Ectodermal cell (in vitro differentiated cells): ENCODE data around the gene BAX.

Source experiments
- H3K27ac ChIP-seq: 2 replicates; pipeline ENCODE4 v1.7.0; 2013; ENCODE audit warnings: mild to moderate bottlenecking, low read depth, low read length; ENCODE audit not compliant: insufficient read depth, poor library complexity, severe bottlenecking
- H3K27me3 ChIP-seq: 2 replicates; pipeline ENCODE4 v1.7.0; 2013; ENCODE audit warnings: mild to moderate bottlenecking, low read length; ENCODE audit not compliant: insufficient read depth, control insufficient read depth, poor library complexity, severe bottlenecking
- H3K36me3 ChIP-seq: one replicate; pipeline ENCODE4 v1.7.0; 2013; ENCODE audit warnings: low read length; ENCODE audit not compliant: control insufficient read depth, insufficient read depth
- H3K4me1 ChIP-seq: one replicate; pipeline ENCODE4 v1.7.0; 2013; ENCODE audit warnings: low read length; ENCODE audit not compliant: control insufficient read depth, insufficient read depth
- H3K4me3 ChIP-seq: 2 replicates; pipeline ENCODE4 v1.7.0; 2013; ENCODE audit warnings: low read depth, low read length, control low read depth; ENCODE audit not compliant: insufficient read depth
- H3K9me3 ChIP-seq: 2 replicates; pipeline ENCODE4 v1.7.0; 2013; ENCODE audit warnings: mild to moderate bottlenecking, low read length, moderate library complexity; ENCODE audit not compliant: control insufficient read depth
- WGBS, 2 experiments: methylation state at CpG; one replicate each; pipeline ENCODE4 v1.1.7; 2013; ENCODE audit warnings: missing lambda C conversion rate in 2 of 2; 5-methylcytosine and 5-hydroxymethylcytosine counted together

Gene BAX

DNA sequence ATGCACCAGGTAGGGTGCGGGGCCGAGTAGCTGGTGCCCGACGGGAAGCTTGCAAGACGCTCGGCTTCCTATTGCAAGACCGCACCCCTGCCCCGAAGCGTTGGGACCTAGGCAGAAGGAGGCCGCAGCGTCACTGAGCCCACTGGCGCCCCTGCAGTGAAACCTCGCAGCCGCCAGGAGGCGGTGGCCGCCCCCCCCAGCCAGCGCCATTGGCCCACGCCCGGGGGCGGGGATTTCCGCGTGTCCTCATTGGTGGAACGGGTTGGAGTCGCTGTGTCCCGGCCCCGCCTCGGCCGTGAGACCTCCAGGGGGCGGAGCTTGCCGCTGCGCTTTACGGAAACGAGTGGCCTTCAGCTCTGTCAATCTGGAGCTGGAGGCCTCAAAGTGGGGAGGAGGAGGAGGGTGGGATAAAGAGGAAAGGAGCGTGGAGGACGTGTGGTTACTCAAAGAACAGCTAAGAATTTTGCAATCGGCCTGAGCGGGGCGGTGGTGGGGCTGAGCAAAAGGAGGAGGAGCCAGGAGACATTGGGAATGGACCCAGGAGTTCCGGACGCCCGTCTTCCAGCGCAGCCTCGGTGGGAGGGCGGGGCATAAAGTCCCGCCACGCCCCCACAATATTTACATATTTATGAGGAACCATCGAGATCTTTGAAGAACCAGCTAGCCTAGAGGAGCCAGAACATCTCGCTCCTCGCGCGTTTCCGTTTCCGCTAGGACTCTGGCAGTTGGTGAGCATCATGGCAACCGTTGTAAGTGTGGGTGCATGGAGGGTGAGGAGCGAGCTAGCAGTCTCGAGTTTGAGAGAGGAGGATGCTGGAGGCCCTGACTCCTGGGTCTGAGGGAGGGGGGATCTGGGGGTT, 38.7 kb downstream of the BAX start, which contains the start of the genes GYS1 and RUVBL2:
Gene GYS1 (minus strand): TSS at position 135 of the 860 bp plus-strand sequence. CDS start 197 bp downstream, outside the sequence.
Gene RUVBL2 (plus strand): TSS at position 713 of the 860 bp plus-strand sequence. CDS start 25 bp downstream, at position 738.
- WGBS, 2 experiments = 0 to 1% methylated on average over 56 of the region's 56 CpGs
- no peaks in the 10 kb centered on the region for H3K27me3 ChIP-seq
- H3K36me3 ChIP-seq = peaks cover 3% of the 10 kb centered on the region
- H3K27ac ChIP-seq = peak within 1 kb of the TSS; percentile 71
- H3K4me3 ChIP-seq = peak within 1 kb of the TSS; percentile 73
- H3K9me3 ChIP-seq = no peaks in the 10 kb centered on the region
- peaks cover 17% of the 10 kb centered on the region for H3K4me1 ChIP-seq

DNA sequence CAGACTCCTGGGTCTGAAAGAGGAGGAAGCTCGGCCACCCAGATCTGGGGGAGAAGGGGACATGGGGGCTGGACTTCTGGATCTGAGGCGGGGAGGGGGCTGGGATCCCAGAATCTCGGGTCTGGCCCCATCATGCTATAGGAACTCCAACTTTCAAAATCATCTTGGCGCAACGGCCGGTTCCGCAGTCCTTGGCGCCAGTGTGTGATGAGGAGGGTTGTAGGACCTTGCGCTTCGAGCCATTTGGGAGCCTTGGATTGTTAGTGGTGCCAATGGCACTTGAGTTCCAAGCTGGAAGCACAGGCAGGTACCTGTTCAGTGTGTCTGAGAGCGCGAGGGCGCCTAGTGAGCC, 39.3 kb downstream of the BAX start:
- Histone ChIP-seq H3K4me3 (peak overlapping the region; percentile 73), H3K27me3 (no peaks in the 10 kb centered on the region), H3K4me1 (peaks cover 17% of the 10 kb centered on the region), H3K36me3 (no peaks in the 10 kb centered on the region), H3K9me3 (no peaks in the 10 kb centered on the region), H3K27ac (no peak overlapping the region)
- WGBS, 2 experiments = 4% methylated on average over 13 of the region's 13 CpGs

DNA sequence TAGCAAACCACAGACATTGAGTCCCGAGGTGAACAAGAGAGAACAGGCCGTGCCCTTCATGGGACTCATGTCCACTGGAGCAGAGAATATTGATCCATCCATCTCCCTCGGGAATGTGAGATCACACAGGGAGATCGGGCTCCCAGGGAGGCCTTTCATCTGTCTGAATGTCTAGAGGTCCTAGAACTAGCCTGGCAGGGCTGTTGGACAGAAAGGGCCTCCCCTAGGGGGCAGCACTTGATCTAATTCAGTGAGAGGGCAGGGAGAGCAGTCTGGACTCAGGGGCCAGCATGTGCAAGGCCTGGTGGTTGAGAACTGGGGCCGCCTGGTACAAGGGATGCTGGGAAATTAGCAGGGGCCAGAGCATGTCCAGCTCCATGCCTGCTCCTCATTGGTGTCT, 43.3 kb downstream of the BAX start:
- no peaks in the 10 kb centered on the region for H3K9me3 ChIP-seq
- no peaks in the 10 kb centered on the region for H3K36me3 ChIP-seq
- H3K4me3 ChIP-seq = no peak overlapping the region
- WGBS, 2 experiments = 86 to 88% methylated on average over 5 of the region's 5 CpGs
- H3K27me3 ChIP-seq = no peaks in the 10 kb centered on the region
- H3K4me1 ChIP-seq = peaks cover 7% of the 10 kb centered on the region
- H3K27ac ChIP-seq = no peak overlapping the region

DNA sequence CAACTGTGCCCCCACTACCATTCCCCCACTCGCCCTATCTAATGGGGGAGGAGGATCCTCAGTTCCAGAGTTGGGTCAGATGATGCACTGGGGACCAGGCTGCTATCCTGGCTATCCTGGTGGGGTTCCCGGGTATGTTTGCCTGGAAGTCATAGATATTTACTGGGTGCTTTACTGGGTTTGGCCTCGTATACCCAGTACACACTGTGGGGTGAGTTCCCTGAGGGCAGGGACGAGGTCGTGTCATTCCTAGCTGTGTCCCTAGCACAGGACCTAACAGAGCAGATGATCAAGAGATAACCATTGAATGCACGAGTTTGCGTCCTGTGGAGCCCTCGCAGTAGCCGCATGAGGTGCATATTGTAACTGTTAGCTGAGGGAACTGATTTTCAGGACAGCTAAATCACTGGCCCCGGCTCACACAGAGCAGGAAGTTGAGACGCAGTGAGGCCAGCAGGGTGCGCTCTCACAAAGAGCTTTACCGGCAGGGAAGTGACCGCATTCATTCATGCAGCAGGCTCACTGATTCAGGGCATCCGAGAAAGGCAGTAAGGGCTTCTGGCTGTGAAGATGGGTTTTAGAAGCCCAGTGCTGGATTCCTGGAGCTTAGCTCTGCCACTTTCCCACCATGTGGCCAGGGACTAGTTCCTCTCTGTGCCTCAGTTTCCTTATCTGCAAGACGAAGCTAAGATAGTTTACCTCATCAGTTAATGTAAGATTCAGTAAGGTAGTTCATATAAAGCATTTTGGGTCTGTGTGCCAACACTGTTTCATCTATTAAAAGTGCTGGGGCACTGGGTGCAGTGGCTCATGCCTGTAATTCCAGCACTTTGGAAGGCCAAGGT, 45.0 kb downstream of the BAX start:
- Histone ChIP-seq H3K27ac (no peak overlapping the region), H3K27me3 (no peaks in the 10 kb centered on the region), H3K36me3 (peaks cover 7% of the 10 kb centered on the region), H3K9me3 (no peaks in the 10 kb centered on the region), H3K4me3 (no peak overlapping the region), H3K4me1 (peaks cover 1% of the 10 kb centered on the region)
- 46 to 48% methylated on average over 15 to 16 of the region's 16 CpGs for WGBS, 2 experiments

DNA sequence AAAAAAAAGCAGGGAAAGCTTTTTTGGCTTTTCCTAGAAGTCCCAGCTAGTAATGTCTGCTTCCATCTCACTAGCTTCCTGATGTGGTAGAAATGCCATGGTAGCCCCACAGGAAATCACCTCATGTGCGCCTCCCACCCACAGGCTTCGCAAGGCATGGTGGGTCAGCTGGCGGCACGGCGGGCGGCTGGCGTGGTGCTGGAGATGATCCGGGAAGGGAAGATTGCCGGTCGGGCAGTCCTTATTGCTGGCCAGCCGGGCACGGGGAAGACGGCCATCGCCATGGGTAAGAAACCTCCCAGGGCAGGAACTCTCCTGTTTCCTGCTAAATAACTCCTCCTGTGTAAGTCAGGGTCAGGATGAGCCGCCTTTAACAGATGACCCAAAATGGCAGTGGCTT, 49.5 kb downstream of the BAX start:
- Histone ChIP-seq H3K9me3 (no peaks in the 10 kb centered on the region), H3K36me3 (peaks cover 21% of the 10 kb centered on the region), H3K27ac (no peak overlapping the region), H3K4me1 (no peaks in the 10 kb centered on the region), H3K27me3 (no peaks in the 10 kb centered on the region), H3K4me3 (no peak overlapping the region)
- WGBS, 2 experiments = 96 to 98% methylated on average over 15 of the region's 15 CpGs

DNA sequence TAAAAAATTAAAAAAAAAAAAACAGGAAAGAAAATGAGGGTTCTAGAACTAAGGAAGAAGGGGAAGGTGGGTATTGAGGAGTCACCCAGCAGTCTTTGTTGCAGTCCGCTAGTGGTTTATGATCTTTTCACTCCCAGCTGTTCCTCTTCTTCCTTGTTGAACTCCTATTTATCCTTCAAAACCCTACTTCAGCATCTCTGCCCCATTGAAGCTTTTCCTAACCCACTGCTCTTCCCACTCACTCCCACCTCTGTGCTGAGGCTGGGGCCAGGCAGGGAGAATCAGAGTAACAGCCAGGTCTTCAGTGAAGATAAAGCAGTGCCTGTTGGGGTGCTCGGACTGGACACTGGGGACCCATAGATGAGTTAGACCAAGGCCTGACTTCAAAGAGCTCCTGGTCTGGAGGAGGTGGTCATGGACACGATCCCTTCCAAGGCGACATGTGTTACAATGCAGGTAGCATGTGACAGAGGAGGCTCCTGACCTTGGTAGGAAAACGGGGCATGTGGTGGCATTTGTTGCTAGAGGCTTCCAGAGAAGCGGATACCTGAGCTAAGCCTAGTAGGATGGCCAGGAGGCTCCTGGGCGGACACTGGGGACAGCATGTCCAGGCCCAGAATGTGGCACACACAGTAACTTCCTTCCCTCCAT, 50.4 kb downstream of the BAX start:
- no peak overlapping the region for H3K27ac ChIP-seq
- H3K36me3 ChIP-seq = peaks cover 21% of the 10 kb centered on the region
- H3K9me3 ChIP-seq = no peaks in the 10 kb centered on the region
- 94 to 98% methylated on average over 7 of the region's 7 CpGs for WGBS, 2 experiments
- H3K27me3 ChIP-seq = no peaks in the 10 kb centered on the region
- no peaks in the 10 kb centered on the region for H3K4me1 ChIP-seq
- H3K4me3 ChIP-seq = no peak overlapping the region

DNA sequence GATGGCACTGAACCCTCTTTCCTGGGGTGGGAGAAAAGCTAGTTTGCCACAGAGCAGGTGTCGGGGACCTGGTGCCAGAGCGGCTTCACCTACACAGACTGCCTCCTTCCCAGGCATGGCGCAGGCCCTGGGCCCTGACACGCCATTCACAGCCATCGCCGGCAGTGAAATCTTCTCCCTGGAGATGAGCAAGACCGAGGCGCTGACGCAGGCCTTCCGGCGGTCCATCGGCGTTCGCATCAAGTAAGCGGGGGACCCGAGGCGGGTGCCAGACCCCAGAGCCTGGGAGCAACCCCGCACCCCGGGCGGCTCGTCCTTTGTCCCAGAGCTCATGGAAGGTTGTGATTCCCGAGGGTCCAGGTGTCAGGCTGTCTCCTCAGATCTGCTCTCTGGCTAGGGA, 52.2 kb downstream of the BAX start:
- Histone ChIP-seq H3K27me3 (no peaks in the 10 kb centered on the region), H3K27ac (no peak overlapping the region), H3K36me3 (peaks cover 30% of the 10 kb centered on the region), H3K4me1 (no peaks in the 10 kb centered on the region), H3K4me3 (no peak overlapping the region), H3K9me3 (no peaks in the 10 kb centered on the region)
- WGBS, 2 experiments = 95 to 96% methylated on average over 22 of the region's 22 CpGs

DNA sequence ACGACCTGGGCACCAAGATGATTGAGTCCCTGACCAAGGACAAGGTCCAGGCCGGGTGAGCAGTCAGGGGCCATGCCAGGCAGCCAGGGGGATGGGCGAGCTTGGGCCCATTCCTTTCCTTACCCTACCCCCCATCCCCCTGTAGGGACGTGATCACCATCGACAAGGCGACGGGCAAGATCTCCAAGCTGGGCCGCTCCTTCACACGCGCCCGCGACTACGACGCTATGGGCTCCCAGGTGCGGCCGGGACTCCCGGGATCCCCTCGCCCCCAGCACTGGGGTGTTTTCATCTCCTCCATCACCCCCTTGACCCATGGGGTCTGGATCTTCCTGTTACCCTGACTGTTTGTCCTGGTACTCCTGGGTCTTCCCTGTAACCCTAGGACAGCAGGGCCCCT, 55.2 kb downstream of the BAX start:
- H3K27ac ChIP-seq = no peak overlapping the region
- no peaks in the 10 kb centered on the region for H3K4me1 ChIP-seq
- WGBS, 2 experiments = 94 to 96% methylated on average over 18 of the region's 18 CpGs
- no peak overlapping the region for H3K4me3 ChIP-seq
- H3K36me3 ChIP-seq = peaks cover 23% of the 10 kb centered on the region
- H3K27me3 ChIP-seq = no peaks in the 10 kb centered on the region
- no peaks in the 10 kb centered on the region for H3K9me3 ChIP-seq

DNA sequence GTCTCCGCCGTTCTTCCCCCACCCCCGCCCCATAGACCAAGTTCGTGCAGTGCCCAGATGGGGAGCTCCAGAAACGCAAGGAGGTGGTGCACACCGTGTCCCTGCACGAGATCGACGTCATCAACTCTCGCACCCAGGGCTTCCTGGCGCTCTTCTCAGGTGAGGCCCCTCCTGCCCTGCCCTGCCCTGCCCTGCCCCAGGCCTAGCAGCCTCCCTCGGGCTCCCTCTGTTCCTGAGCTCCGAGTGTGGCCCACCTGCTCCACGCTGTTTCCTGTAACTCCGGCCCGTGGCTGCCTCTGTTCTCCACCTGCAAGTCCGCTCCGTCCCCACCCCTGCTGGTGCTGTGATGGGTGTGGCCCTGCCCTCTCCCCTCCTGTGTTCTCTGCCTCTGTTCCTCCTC, 55.8 kb downstream of the BAX start:
- WGBS, 2 experiments = 91 to 94% methylated on average over 18 of the region's 18 CpGs
- H3K36me3 ChIP-seq = peaks cover 19% of the 10 kb centered on the region

DNA sequence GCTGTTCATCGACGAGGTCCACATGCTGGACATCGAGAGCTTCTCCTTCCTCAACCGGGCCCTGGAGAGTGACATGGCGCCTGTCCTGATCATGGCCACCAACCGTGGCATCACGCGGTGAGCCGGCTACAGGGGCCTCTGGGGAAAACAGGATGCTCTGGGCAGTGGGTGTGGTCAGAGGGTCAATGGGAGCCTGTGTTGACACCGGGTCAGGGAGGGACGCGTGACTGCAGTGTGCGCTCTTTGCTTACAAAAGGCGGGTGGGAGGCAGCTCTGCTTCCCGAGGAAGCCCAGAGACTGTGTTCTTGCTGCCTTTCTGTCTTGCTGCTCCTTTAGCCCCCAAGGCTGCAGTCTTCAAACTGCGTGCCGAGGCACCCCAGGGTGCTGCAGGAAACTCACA, 56.5 kb downstream of the BAX start:
- no peaks in the 10 kb centered on the region for H3K4me1 ChIP-seq
- H3K4me3 ChIP-seq = no peak overlapping the region
- no peaks in the 10 kb centered on the region for H3K9me3 ChIP-seq
- peaks cover 19% of the 10 kb centered on the region for H3K36me3 ChIP-seq
- no peak overlapping the region for H3K27ac ChIP-seq
- H3K27me3 ChIP-seq = no peaks in the 10 kb centered on the region
- WGBS, 2 experiments = 90% methylated on average over 17 of the region's 17 CpGs

More for the DNA sequence above, 55.8 kb downstream of the BAX start:
- no peak overlapping the region for H3K4me3 ChIP-seq
- H3K27me3 ChIP-seq = no peaks in the 10 kb centered on the region
- no peaks in the 10 kb centered on the region for H3K4me1 ChIP-seq
- H3K27ac ChIP-seq = no peak overlapping the region
- no peaks in the 10 kb centered on the region for H3K9me3 ChIP-seq
